Right renal cortex interstitium (tissue), 3 donors: ENCODE results near the gene PIGL. TPM values are rescaled to one million over a fixed set of nuclear protein-coding genes. Genes with fewer than 3 reads are reported as not detected.
"Not testable (repeated sequence)": the region's sequence is repeated elsewhere in the genome, so short reads cannot be mapped to it uniquely, and the experiment has no call there.

ENCODE experiments used
- DNase-seq, 3 donors: peaks; one replicate each; pipeline ENCODE4 v3.0.0-alpha.2; 2013; ENCODE audit warnings: low read depth in 3 of 3, low spot score in 2 of 3
- polyA plus RNA-seq, 3 donors: library from polyadenylated mRNA; unstranded; fragments of 120-200 nt; gene quantifications; one replicate each; pipeline ENCODE4 v1.2.1, GENCODE V29; 2013; ENCODE audit not compliant: insufficient read length in 3 of 3

PIGL gene
- polyA plus RNA-seq, 3 donors = 21.7 to 24.7 (median 22.2) TPM

DNA sequence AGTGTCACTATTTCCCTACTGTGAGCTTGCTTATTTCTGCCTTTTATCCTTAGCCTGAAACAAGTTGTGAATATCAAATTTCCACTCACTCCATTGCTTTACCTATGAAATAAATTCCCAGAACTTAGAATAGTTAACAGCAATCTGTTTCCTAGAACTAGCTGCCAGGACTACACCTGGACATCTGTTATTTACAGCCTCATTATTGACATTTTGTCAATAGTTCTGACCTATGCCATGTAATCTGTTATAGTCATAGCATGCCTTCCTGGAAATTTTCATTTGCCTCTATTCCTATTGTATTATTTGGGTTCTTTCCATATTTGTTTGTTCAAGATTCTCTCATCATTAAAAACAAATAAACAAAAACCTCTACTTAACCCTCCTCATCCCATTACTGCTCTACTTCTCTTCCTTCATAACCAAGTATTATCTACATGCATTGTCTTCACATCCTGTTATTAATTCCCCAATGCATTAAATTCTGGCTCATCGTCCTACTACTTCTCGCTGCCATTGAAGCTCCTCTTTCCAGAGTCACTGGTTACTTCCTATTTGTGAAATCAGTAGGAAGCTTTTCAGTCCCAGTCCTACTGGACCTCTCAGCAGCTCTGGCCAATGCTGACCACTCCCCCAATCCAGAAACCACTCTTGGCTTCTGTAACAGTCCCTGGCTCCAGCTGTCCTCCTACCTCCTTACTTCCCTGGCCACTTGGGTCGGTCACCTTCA is 55.3 kb downstream of the PIGL start:
- no peak for DNase-seq

- DNase-seq = no peak
Observed at GRCh38 chr17:16273499-16273898, 56.5 kb downstream of the PIGL start.

GRCh38 chr17:16273929-16274339 is 56.9 kb downstream of the PIGL start:
- DNase-seq = no peak

GRCh38 chr17:16275024-16275423 is 58.0 kb downstream of the PIGL start:
- no peak for DNase-seq

DNA sequence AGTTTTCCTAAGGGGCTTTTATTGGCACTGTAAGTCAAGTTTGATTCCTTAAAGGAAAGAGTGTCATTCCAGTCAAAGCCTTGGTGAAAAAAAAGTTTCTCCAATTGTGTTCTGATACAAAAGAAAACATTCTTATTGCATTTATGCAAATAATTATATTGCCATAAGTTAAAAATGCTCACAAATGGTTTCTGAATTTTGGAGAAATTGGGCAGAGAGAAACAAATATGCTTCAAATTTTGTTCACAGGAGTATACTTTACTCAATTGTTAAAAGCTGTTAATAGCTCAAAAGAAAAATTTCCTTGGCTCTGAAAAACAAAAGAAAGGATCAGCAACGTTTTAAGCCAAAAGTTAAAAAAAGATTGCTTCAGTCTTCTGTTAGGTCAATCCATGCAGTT is 60.2 kb downstream of the PIGL start:
- DNase-seq = no peak

GRCh38 chr17:16281351-16281750 is 64.3 kb downstream of the PIGL start:
- no peak for DNase-seq

DNA sequence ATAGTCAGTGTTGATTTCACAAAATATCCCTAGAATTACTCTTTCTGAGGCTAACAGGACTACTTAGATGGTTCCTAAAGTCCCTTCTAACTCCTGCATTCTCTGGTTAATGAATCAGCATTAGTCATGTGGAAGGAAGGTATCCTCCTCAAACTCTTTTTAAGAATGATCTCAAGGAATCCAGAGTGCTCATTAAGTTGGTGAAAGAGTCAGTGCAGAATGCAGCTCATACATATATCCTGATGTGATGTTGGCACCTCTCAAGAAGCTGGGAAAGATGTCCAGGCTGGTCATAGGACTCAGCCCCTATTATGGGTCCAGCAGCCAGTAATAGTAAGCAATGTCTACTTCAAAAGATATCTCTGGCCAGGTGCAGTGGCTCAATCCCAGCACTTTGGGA is 65.5 kb downstream of the PIGL start:
- no peak for DNase-seq

GRCh38 chr17:16283705-16284104 is 66.7 kb downstream of the PIGL start:
- DNase-seq = no peak

GRCh38 chr17:16285646-16286008 is 68.6 kb downstream of the PIGL start:
- DNase-seq = no peak

DNA sequence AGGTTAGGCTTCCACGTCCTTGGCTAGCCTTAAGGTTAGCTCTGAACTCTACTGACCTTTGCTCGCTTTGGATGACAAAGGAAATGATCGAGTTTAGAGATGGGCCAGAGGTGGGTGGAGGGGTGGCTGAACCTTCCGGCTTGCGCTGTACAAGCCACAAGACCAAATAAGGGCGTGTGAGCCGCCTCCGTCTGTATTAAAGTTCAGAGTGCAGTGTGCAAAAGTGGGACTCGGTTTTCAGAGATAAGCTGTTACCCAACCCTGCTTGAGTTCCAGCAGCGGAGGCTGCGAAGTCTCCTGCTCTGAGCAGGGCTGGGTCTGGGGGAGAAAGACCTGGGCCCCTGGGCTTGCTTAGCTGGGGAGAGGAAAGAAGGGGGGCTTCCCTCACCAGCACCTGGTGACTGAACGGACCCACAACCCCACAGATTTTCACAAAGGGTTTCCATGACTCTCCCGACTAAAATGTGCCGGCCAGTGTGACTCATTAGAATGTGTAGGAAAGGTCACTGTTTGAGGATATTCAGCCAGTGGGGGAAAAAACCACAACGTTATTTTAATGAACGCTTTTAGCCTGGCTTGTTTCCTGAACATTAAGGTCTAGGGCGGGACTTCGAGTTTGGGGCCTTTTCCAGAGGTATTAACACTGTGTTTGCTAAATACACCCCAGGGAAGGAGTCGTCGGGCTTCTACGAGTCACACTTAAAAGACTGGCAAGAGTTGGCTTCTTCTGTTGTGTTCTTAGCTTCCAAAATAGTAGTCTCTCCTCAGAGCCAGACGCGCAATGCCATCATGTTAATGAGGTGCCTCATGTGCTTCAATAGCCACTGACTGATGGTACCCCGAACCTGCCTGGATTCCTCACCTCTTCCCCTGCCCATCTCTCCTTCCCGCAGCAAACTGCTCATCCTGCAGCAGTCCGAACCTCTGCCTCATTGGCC is 69.3 kb downstream of the PIGL start:
- DNase-seq = peak; percentile 36 to 53 (median 39)

- DNase-seq = no peak
Observed at GRCh38 chr17:16286947-16287562, 70.0 kb downstream of the PIGL start.

- no peak for DNase-seq
Observed at GRCh38 chr17:16287563-16288027, 70.6 kb downstream of the PIGL start.

DNA sequence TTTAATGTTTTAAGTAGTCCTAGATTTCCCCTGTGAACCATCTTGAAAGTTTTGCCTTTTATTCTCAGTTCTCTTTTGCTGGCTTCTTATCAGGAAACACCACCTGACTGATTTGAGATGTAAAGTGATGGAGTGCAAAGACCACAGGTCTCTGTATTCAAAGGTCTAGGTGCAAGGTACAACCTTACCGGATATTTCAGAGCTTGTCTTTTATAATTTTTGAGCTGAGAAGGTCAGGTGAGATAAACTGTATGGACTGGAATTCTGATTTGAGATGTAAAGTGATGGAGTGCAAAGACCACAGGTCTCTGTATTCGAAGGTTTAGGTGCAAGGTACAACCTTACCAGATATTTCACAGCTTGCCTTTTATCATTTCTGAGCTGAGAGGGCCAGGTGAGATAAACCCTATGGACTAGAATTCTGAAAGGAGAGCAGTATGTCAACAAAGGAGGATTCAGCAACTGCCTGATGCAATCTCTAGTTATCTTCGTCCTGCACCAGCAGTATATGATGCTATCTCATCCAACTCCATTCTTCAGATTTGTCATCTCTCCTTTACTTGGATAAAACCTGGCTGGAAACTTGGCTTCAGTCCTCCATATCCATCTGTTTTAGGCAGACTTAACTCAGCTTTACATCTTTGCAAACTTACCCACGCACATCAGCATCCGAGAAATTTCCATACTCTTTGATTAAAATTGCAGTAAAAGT is 72.0 kb downstream of the PIGL start:
- DNase-seq = no peak

GRCh38 chr17:16293931-16294330 is 76.9 kb downstream of the PIGL start:
- no peak for DNase-seq

DNA sequence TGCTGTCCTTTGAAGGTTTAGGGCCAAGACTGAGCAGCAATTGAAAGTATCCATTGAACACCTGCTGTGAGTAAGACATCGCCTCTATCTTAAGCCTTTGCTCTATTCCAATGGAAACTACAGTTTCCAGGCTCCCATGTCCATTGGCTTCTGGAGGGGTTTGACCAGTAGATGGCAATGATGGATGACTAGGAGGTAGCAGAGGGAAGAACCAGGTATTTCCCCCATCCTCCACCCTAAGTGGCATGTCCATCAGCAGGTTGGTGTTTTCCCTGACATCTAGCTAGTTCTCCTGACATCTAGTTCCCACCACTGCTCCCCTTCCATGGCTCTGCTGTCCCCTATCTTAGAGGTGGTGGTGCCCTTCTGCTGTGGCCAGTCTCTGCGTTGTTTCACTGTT is 77.5 kb downstream of the PIGL start:
- DNase-seq = no peak

DNA sequence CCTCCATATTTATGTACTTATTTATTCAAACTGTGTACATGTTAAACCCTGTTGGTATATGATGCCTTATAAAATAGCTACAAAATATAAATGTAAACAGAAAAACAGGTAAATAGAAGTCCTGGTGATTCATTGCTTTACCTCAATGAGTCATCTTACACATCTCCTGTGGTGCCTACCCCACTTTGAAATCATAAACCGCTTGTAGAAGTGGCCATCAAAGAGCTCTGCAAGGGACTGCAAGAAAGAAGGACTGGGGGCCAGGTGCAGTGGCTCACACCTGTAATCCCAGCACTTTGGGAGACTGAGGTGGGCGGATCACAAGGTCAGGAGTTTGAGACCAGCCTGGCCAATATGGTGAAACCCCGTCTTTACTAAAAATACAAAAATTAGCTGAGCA is 79.1 kb downstream of the PIGL start:
- not testable (repeated sequence) for DNase-seq

- no peak for DNase-seq
Observed at GRCh38 chr17:16297367-16298139, 80.5 kb downstream of the PIGL start.

GRCh38 chr17:16298140-16298662 is 81.2 kb downstream of the PIGL start:
- DNase-seq = no peak

DNA sequence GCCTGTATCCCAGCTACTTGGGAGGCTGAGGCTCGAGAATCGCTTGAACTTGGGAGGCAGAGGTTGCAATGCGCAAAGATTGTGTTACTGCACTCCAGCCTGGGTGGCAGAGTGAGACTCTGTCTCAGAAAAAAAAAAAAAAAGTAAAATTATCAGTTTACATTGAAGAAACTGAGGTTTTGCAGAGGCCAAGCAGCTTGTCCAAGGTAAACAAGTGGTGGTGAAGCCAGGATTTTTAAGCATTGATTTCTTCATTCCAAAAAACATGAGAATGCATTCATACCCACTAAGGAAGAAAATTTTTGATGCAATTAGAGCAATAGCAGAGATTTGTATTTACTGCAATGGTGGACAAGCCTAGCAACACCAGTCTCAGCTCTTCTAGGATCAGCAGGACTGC is 83.5 kb downstream of the PIGL start:
- DNase-seq = no peak
